Measurements from ENCODE around the gene STXBP5. TPM values are rescaled to one million over a fixed set of nuclear protein-coding genes. Genes with fewer than 3 reads are reported as not detected.

Gene STXBP5
- total and polyA plus RNA-seq, 2 of the 13 experiments (the other 11 are each of a cell fraction or from before 2014, with no cell fraction given): 8.8 to 19.4 TPM

DNA sequence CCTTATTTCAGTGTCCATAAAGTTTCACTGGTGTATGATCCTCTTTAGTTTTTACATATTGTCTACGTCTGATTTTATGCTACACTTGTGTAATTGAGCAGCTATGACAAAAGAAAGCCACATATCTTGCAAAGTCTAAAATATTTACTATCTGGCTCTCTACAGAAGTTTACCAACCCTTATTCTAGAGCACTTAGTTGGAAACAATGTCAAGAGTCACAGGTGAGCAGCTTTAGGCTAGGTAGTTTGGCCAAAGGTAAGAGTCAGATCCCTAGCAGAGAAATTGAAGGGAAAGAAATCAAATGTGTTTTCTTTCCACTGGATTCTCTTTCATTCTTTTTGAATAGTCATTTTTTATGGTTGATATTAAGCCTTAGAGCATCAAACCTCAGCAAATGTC, 34.7 kb upstream of the STXBP5 start (continued):
- TF ChIP-seq ZNF619 (CRISPR knock-in tag; IDR thresholded peaks at IDR 0.05) (no peak), ZFP36 (IDR thresholded peaks at IDR 0.05; ENCODE audit: borderline replicate concordance, low read depth, low read length, partially characterized antibody) (no peak), ZNF230 (CRISPR knock-in tag; IDR thresholded peaks at IDR 0.05) (no peak), ARNTL (CRISPR knock-in tag; IDR thresholded peaks at IDR 0.05) (no peak), ARNT (IDR thresholded peaks at IDR 0.05) (no peak), BORCS8-MEF2B (CRISPR knock-in tag; IDR thresholded peaks at IDR 0.05) (no peak), ZNF124 (CRISPR knock-in tag; IDR thresholded peaks at IDR 0.05) (no peak), MBD4 (IDR thresholded peaks at IDR 0.05; ENCODE audit: borderline replicate concordance, low read length) (no peak), CHD4 (IDR thresholded peaks at IDR 0.05; ENCODE audit: borderline replicate concordance, low read length) (no peak)
- TF ChIP-seq, protein P1, sequence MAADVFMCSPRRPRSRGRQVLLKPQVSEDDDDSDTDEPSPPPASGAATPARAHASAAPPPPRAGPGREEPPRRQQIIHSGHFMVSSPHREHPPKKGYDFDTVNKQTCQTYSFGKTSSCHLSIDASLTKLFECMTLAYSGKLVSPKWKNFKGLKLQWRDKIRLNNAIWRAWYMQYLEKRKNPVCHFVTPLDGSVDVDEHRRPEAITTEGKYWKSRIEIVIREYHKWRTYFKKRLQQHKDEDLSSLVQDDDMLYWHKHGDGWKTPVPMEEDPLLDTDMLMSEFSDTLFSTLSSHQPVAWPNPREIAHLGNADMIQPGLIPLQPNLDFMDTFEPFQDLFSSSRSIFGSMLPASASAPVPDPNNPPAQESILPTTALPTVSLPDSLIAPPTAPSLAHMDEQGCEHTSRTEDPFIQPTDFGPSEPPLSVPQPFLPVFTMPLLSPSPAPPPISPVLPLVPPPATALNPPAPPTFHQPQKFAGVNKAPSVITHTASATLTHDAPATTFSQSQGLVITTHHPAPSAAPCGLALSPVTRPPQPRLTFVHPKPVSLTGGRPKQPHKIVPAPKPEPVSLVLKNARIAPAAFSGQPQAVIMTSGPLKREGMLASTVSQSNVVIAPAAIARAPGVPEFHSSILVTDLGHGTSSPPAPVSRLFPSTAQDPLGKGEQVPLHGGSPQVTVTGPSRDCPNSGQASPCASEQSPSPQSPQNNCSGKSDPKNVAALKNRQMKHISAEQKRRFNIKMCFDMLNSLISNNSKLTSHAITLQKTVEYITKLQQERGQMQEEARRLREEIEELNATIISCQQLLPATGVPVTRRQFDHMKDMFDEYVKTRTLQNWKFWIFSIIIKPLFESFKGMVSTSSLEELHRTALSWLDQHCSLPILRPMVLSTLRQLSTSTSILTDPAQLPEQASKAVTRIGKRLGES (CRISPR knock-in tag; IDR thresholded peaks at IDR 0.05; ENCODE audit: borderline replicate concordance): no peak
- TF ChIP-seq, protein P2, sequence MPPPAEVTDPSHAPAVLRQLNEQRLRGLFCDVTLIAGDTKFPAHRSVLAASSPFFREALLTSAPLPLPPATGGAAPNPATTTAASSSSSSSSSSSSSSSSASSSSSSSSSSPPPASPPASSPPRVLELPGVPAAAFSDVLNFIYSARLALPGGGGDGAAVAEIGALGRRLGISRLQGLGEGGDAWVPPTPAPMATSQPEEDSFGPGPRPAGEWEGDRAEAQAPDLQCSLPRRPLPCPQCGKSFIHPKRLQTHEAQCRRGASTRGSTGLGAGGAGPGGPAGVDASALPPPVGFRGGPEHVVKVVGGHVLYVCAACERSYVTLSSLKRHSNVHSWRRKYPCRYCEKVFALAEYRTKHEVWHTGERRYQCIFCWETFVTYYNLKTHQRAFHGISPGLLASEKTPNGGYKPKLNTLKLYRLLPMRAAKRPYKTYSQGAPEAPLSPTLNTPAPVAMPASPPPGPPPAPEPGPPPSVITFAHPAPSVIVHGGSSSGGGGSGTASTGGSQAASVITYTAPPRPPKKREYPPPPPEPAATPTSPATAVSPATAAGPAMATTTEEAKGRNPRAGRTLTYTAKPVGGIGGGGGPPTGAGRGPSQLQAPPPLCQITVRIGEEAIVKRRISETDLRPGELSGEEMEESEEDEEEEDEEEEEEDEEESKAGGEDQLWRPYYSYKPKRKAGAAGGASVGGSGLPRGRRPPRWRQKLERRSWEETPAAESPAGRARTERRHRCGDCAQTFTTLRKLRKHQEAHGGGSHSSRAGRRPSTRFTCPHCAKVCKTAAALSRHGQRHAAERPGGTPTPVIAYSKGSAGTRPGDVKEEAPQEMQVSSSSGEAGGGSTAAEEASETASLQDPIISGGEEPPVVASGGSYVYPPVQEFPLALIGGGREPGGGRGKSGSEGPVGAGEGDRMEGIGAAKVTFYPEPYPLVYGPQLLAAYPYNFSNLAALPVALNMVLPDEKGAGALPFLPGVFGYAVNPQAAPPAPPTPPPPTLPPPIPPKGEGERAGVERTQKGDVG (CRISPR knock-in tag; IDR thresholded peaks at IDR 0.05; ENCODE audit: borderline replicate concordance): no peak
